Uterus (tissue), 4 donors: ENCODE data around the gene MT1G. TPM values are rescaled to one million over a fixed set of nuclear protein-coding genes. Genes with fewer than 3 reads are reported as not detected.

Experiments used
- DNase-seq, 2 donors: peaks; one replicate each; pipeline ENCODE4 v3.0.0-alpha.2; 2019 to 2020
- H3K27ac ChIP-seq, 2 donors: fragments of 200-600 bp; sonication (generic); 1 replicate in 1 of 2; 2 replicates in 1 of 2; pipeline ENCODE4 v1.5.1; 2016 to 2018
- H3K27me3 ChIP-seq, 2 donors: fragments of 200-600 bp; sonication (generic); one replicate each; pipeline ENCODE4 v1.5.1; 2018 to 2019; ENCODE audit warnings: control low read depth in 1 of 2
- H3K36me3 ChIP-seq, 2 donors: fragments of 200-600 bp; sonication (generic); one replicate each; pipeline ENCODE4 v1.5.1; 2019; ENCODE audit warnings: control low read depth in 1 of 2
- H3K4me1 ChIP-seq, 2 donors: fragments of 200-600 bp; sonication (generic); one replicate each; pipeline ENCODE4 v1.5.1; 2018 to 2019; ENCODE audit warnings: control low read depth in 1 of 2
- H3K4me3 ChIP-seq, 2 donors: fragments of 200-600 bp; sonication (generic); 1 replicate in 1 of 2; 2 replicates in 1 of 2; pipeline ENCODE4 v1.5.1; 2018 to 2019; ENCODE audit warnings: mild to moderate bottlenecking in 1 of 2
- H3K9me3 ChIP-seq, 2 donors: fragments of 200-600 bp; sonication (generic); one replicate each; pipeline ENCODE4 v1.5.1; 2019; ENCODE audit warnings: control low read depth in 1 of 2
- CTCF ChIP-seq, 4 experiments: fragments of 200-600 bp in 2 of 4; fragments of 450-650 bp in 2 of 4; sonication (generic) in 2 of 4; IDR thresholded peaks; one replicate each; pipeline ENCODE4 v1.5.1; 2016 to 2019; ENCODE audit warnings: antibody characterized with exemption in 4 of 4, mild to moderate bottlenecking in 2 of 4, moderate library complexity in 1 of 4
- POLR2A ChIP-seq, 2 donors: fragments of 450-650 bp; IDR thresholded peaks; one replicate each; pipeline ENCODE4 v1.6.1; 2016; ENCODE audit warnings: antibody characterized with exemption in 2 of 2, mild to moderate bottlenecking in 1 of 2, moderate library complexity in 1 of 2
- intact Hi-C: fragments of 100-400 bp; cut with DNase I; formaldehyde crosslinking; loops from one replicate; pipeline ENCODE4 v1.15.1; 2023; ENCODE audit warnings: low total_unique reads
- total RNA-seq, 4 donors: library from RNA; depleted of rRNA in 3 of 4; stranded (reverse); fragments of >200 nt in 3 of 4; gene quantifications; one replicate each; pipeline versions ENCODE4 v1.1.0 to v1.2.4, GENCODE V29; 2014 to 2023
- donor health status: DM: yes; HTN: yes; CAD: no.

MT1G gene
- total RNA-seq, 4 donors from 2014 or later: 51.8 TPM; not detected in 3

DNA sequence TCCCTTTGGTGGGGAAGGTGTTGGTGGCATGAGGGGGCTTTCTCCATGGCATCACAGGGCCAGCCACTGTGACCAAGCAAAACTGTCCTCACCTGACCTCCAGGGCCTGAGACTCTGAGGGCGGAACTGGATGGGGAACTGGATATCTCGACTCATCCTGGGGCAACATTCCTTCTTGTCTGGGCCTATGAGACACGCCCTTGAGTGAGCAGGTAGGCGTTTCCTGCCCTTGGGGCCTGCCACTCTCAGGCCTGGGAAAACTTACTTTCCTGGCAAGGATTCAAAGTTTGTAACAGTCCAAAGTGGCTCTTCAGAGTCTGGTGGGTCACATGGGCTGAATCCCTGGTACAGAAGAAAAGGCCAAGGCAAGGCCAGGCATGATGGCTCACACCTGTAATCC lies 24.0 kb upstream of the MT1G start:
- Histone ChIP-seq H3K36me3 (no peaks in the 10 kb centered on the region), H3K27me3 (no peaks in the 10 kb centered on the region), H3K4me3 (no peak overlapping the region), H3K4me1 (no peaks in the 10 kb centered on the region), H3K9me3 (no peaks in the 10 kb centered on the region), H3K27ac (no peak overlapping the region)
- intact Hi-C loops: no loop called here
- TF ChIP-seq POLR2A (IDR thresholded peaks at IDR 0.05) (no peak), CTCF (IDR thresholded peaks at IDR 0.05) (no peak)
- no peak for DNase-seq

DNA sequence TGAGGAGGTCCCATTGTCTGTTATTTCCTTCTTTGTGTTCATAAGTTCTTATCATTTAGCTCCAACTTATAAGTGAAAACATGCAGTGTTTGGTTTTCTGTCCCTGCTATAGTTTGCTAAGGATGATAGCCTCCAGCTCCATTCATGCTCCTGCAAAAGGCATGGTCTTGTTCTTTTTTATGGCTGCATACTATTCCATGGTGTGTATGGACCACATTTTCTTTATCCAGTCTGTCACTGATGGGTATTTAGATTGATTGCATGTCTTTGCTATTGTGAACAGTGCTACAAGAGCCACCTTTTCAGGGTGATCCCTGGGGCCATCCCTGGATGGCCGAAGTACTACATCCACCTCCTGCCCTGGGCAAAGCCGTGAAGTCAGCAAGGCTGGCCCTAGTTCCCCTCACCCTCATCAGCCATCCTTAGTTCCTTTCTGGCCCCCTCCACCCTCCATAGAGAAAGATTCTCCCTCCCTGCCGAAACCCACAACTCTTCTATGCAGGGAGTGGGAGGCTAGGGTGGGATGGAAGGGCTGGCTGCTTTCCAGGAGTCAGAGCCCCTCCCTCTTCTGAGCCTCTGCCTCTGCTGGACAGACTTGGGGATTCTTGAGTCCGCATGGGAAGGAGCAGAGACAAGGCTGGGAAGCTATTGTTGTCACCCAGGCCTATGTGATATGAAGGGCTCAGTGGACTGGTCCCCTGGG lies 22.7 kb upstream of the MT1G start:
- no peaks in the 10 kb centered on the region for H3K4me1 ChIP-seq
- no peak overlapping the region for H3K27ac ChIP-seq
- TF ChIP-seq POLR2A (IDR thresholded peaks at IDR 0.05) (no peak), CTCF (IDR thresholded peaks at IDR 0.05) (no peak)
- H3K36me3 ChIP-seq: no peaks in the 10 kb centered on the region
- H3K27me3 ChIP-seq: no peaks in the 10 kb centered on the region
- intact Hi-C loops: no loop called here
- H3K9me3 ChIP-seq: no peaks in the 10 kb centered on the region
- no peak overlapping the region for H3K4me3 ChIP-seq
- DNase-seq: no peak

DNA sequence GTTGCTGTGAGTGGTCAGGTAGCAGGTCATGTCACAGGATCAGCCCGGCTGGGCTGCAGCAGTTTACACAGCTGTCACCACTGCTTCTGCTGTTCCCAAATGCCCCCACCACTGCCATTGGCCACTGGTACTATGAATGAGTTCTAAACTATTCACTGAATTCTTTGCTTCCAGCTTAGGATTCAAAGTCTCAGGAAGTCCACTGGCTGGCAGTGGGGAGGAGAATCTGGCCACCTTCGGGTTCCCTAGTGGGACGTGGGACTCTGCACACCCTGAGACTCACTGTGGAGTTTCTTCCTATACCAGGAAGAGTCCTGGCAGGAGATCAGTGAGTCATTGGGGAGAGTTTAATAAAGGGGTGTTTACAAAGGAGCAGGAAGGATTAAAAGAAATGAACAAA lies 21.3 kb upstream of the MT1G start:
- TF ChIP-seq POLR2A (IDR thresholded peaks at IDR 0.05) (no peak), CTCF (IDR thresholded peaks at IDR 0.05) (no peak)
- no peaks in the 10 kb centered on the region for H3K27me3 ChIP-seq
- intact Hi-C loops: no loop called here

GRCh38 chr16:56688762-56689161 lies 20.9 kb upstream of the MT1G start:
- DNase-seq: no peak
- H3K4me3 ChIP-seq: no peak overlapping the region
- no peak for TF ChIP-seq POLR2A (IDR thresholded peaks at IDR 0.05)
- TF ChIP-seq CTCF (IDR thresholded peaks at IDR 0.05): no peak
- no peaks in the 10 kb centered on the region for H3K27me3 ChIP-seq
- no peaks in the 10 kb centered on the region for H3K36me3 ChIP-seq
- intact Hi-C loops: no loop called here
- H3K9me3 ChIP-seq: no peaks in the 10 kb centered on the region
- no peak overlapping the region for H3K27ac ChIP-seq
- no peaks in the 10 kb centered on the region for H3K4me1 ChIP-seq

More for the DNA sequence above, 21.3 kb upstream of the MT1G start:
- Histone ChIP-seq H3K36me3 (no peaks in the 10 kb centered on the region), H3K4me3 (no peak overlapping the region), H3K9me3 (no peaks in the 10 kb centered on the region), H3K4me1 (no peaks in the 10 kb centered on the region), H3K27ac (no peak overlapping the region)
- DNase-seq: no peak

GRCh38 chr16:56686758-56687157 lies 18.9 kb upstream of the MT1G start:
- TF ChIP-seq CTCF (IDR thresholded peaks at IDR 0.05): no peak
- no peak for TF ChIP-seq POLR2A (IDR thresholded peaks at IDR 0.05)
- Histone ChIP-seq H3K4me3 (no peak overlapping the region), H3K27me3 (no peaks in the 10 kb centered on the region), H3K27ac (no peak overlapping the region), H3K36me3 (no peaks in the 10 kb centered on the region), H3K9me3 (no peaks in the 10 kb centered on the region), H3K4me1 (no peaks in the 10 kb centered on the region)
- DNase-seq: no peak
- intact Hi-C loops: no loop called here
